Measurements from ENCODE around the gene CHERP.

DNA sequence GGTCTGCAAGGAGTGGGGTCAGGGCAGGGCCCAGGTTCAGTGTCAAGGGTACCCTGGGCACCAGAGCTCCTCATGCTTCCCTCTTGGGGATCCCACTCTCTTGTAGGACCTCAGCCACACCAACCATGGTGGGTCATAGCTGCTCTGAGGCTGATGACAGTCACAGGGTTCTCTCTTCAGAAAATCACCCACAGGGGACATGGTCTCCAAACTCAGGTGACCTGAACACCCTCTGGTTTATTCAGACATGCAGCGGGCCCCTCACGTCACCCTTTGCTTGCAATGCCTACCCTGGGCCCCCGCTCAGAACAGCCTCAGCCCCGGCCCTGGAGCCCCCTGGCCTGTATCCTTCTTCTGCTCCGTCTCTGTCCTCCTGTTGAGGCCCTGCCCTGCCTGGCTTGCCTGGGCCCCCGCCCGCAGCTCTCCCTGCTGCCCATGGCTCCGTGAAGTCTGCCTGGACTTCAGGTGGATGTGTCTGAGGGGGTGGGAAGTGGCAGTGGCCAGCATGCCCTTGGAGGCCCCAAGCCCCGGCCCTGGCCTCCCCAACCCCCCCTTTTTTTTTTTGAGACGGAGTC lies 20.4 kb downstream of the CHERP start:
- no peak for TF ChIP-seq POLR2A (IDR thresholded peaks at IDR 0.05)
- no peak for TF ChIP-seq POLR2AphosphoS5 (IDR thresholded peaks at IDR 0.05)

Data from upper lobe of left lung (tissue), 4 donors.